H1 (cell line): ENCODE measurements around the gene UBR2. TPM values are rescaled to one million over a fixed set of nuclear protein-coding genes. Genes with fewer than 3 reads are reported as not detected.

ENCODE experiments used
- CTCF ChIA-PET: fragments of 300-600 bp; sonication (Branson Sonifier 250); formaldehyde crosslinking; loops from one replicate; lab custom pipeline; 2021; ENCODE audit not compliant: partially characterized antibody; lab: Charles Lee
- POLR2A ChIA-PET: fragments of 300-600 bp; sonication (Branson Sonifier 250); formaldehyde crosslinking; loops from one replicate; lab custom pipeline; 2021; ENCODE audit warnings: inconsistent platforms; ENCODE audit not compliant: partially characterized antibody; lab: Charles Lee
- DNase-seq, 2 experiments: peaks; one replicate each; pipeline versions ENCODE4 v3.0.0 to v3.0.0-alpha.2; 2010 to 2022; ENCODE audit warnings: low spot score in 2 of 2, low read depth in 1 of 2, mixed read lengths in 1 of 2
- FAIRE-seq: peaks from 2 replicates; lab custom pipeline; 2011; peaks lifted over from hg19 to GRCh38; lab: Jason Lieb, UNC
- H2AFZ ChIP-seq: 2 replicates; pipeline ENCODE4 v1.8.1; 2012; ENCODE audit warnings: low read length, inconsistent platforms
- H2AK5ac ChIP-seq: 2 replicates; pipeline ENCODE4 v1.6.1; 2013; ENCODE audit warnings: low read depth, low read length
- H2BK120ac ChIP-seq: replicated peaks from 2 replicates; pipeline ENCODE3; 2013; ENCODE audit warnings: low read depth, low read length, inconsistent platforms
- H2BK12ac ChIP-seq: 2 replicates; pipeline ENCODE4 v1.6.1; 2013; ENCODE audit warnings: low read depth, low read length
- H2BK15ac ChIP-seq: 2 replicates; pipeline ENCODE4 v1.6.1; 2013; ENCODE audit warnings: low read length
- H2BK20ac ChIP-seq: 2 replicates; pipeline ENCODE4 v1.6.1; 2013; ENCODE audit warnings: low read length
- H2BK5ac ChIP-seq: 2 replicates; pipeline ENCODE4 v1.6.1; 2013; ENCODE audit warnings: low read depth, low read length
- H3K14ac ChIP-seq: 2 replicates; pipeline ENCODE4 v1.6.1; 2013; ENCODE audit warnings: inconsistent platforms; ENCODE audit not compliant: insufficient read length
- H3K18ac ChIP-seq: 2 replicates; pipeline ENCODE4 v1.6.1; 2013; ENCODE audit warnings: low read length; ENCODE audit errors: extremely low read depth
- H3K23ac ChIP-seq: 2 replicates; pipeline ENCODE4 v1.6.1; 2013; ENCODE audit warnings: inconsistent platforms; ENCODE audit not compliant: insufficient read length
- H3K23me2 ChIP-seq: 2 replicates; pipeline ENCODE4 v1.6.1; 2013; ENCODE audit warnings: low read depth, low read length
- H3K27ac ChIP-seq: 2 replicates; pipeline ENCODE4 v1.6.1; 2011; ENCODE audit warnings: low read depth, low read length, inconsistent platforms
- H3K27me3 ChIP-seq, 4 experiments: replicated peaks in 1 of 4; 1 replicate in 1 of 4; 2 replicates in 3 of 4; pipeline versions ENCODE4 v1.6.1 to v1.8.1; 2011 to 2013; ENCODE audit warnings: low read length in 3 of 4, mild to moderate bottlenecking in 3 of 4, inconsistent platforms in 2 of 4, mixed read lengths in 2 of 4, moderate library complexity in 1 of 4; ENCODE audit not compliant: control insufficient read depth in 3 of 4, insufficient read depth in 3 of 4; ENCODE audit errors: extremely low read depth in 1 of 4
- H3K36me3 ChIP-seq, 4 experiments: 2 replicates each; pipeline versions ENCODE4 v1.6.1 to v1.8.1; 2011 to 2013; ENCODE audit warnings: mild to moderate bottlenecking in 4 of 4, low read length in 3 of 4, moderate library complexity in 2 of 4, control low read depth in 1 of 4, inconsistent platforms in 1 of 4; ENCODE audit not compliant: insufficient read depth in 4 of 4, control insufficient read depth in 2 of 4
- H3K4ac ChIP-seq: replicated peaks from 2 replicates; pipeline ENCODE3; 2013; ENCODE audit warnings: low read length, low read depth, mixed read lengths, inconsistent platforms; ENCODE audit not compliant: insufficient read length
- H3K4me1 ChIP-seq, 4 experiments: replicated peaks in 1 of 4; 1 replicate in 1 of 4; 2 replicates in 3 of 4; pipeline versions ENCODE4 v1.6.1 to v1.8.1; 2011 to 2013; ENCODE audit warnings: low read length in 3 of 4, inconsistent platforms in 2 of 4, mixed read lengths in 1 of 4; ENCODE audit not compliant: insufficient read depth in 4 of 4, control insufficient read depth in 3 of 4
- H3K4me2 ChIP-seq, 2 experiments: 2 replicates each; pipeline versions ENCODE4 v1.6.1 to v1.8.1; 2011 to 2013; ENCODE audit warnings: low read depth in 2 of 2, low read length in 2 of 2, control low read depth in 1 of 2, inconsistent platforms in 1 of 2, mild to moderate bottlenecking in 1 of 2; ENCODE audit not compliant: insufficient read depth in 1 of 2
- H3K4me3 ChIP-seq, 4 experiments: fragments of 200-600, 300-600 bp in 1 of 4; sonication (generic), shearing (Covaris generic), sonication (Bioruptor Twin) in 1 of 4; 2 replicates each; pipeline versions ENCODE4 v1.5.1 to v1.8.1; 2011 to 2016; ENCODE audit warnings: low read length in 4 of 4, low read depth in 3 of 4, control low read depth in 2 of 4, inconsistent platforms in 2 of 4, mild to moderate bottlenecking in 2 of 4, mixed read lengths in 1 of 4, moderate library complexity in 1 of 4; ENCODE audit not compliant: insufficient read depth in 2 of 4; ENCODE audit errors: extremely low read depth in 1 of 4
- H3K56ac ChIP-seq: replicated peaks from 2 replicates; pipeline ENCODE3; 2013; ENCODE audit warnings: low read depth, mild to moderate bottlenecking, mixed read lengths, low read length, inconsistent platforms; ENCODE audit not compliant: insufficient read length
- H3K79me1 ChIP-seq: 2 replicates; pipeline ENCODE4 v1.6.1; 2013; ENCODE audit warnings: low read depth, low read length, control low read depth
- H3K79me2 ChIP-seq, 2 experiments: 2 replicates each; pipeline versions ENCODE4 v1.6.1 to v1.8.1; 2012 to 2013; ENCODE audit warnings: low read length in 2 of 2, mild to moderate bottlenecking in 2 of 2, inconsistent platforms in 1 of 2; ENCODE audit not compliant: insufficient read depth in 2 of 2, control insufficient read depth in 1 of 2
- H3K9ac ChIP-seq, 4 experiments: replicated peaks in 1 of 4; 1 replicate in 1 of 4; 2 replicates in 3 of 4; pipeline versions ENCODE4 v1.6.1 to v1.8.1; 2011 to 2013; ENCODE audit warnings: low read depth in 3 of 4, low read length in 3 of 4, control low read depth in 2 of 4, mild to moderate bottlenecking in 2 of 4, moderate library complexity in 2 of 4, inconsistent platforms in 1 of 4; ENCODE audit errors: extremely low read depth in 1 of 4
- H3K9me3 ChIP-seq, 2 experiments: 2 replicates each; pipeline versions ENCODE4 v1.6.1 to v1.8.1; 2012 to 2013; ENCODE audit warnings: mild to moderate bottlenecking in 2 of 2, moderate library complexity in 2 of 2, control low read depth in 1 of 2, inconsistent platforms in 1 of 2, low read depth in 1 of 2, low read length in 1 of 2, mixed read lengths in 1 of 2; ENCODE audit not compliant: insufficient read depth in 2 of 2
- H4K20me1 ChIP-seq, 2 experiments: replicated peaks in 1 of 2; 2 replicates each; pipeline versions ENCODE3 to v1.8.1; 2011 to 2013; ENCODE audit warnings: inconsistent platforms in 2 of 2, low read length in 2 of 2, mild to moderate bottlenecking in 1 of 2; ENCODE audit not compliant: insufficient read depth in 2 of 2, control insufficient read depth in 1 of 2
- H4K5ac ChIP-seq: 2 replicates; pipeline ENCODE4 v1.6.1; 2013; ENCODE audit warnings: low read length, low read depth, mixed read lengths, inconsistent platforms; ENCODE audit not compliant: insufficient read length
- H4K8ac ChIP-seq: 2 replicates; pipeline ENCODE4 v1.8.0; 2013; ENCODE audit warnings: mild to moderate bottlenecking, moderate library complexity, low read length, inconsistent platforms; ENCODE audit not compliant: insufficient read depth; ENCODE audit errors: extremely low read depth
- H4K91ac ChIP-seq: replicated peaks from 2 replicates; pipeline ENCODE3; 2013; ENCODE audit warnings: low read length, mixed read lengths, inconsistent platforms; ENCODE audit not compliant: insufficient read length
- ATF3 ChIP-seq: IDR thresholded peaks from 2 replicates; pipeline ENCODE4 v1.6.1; 2011; ENCODE audit warnings: low read depth, mild to moderate bottlenecking, low read length; ENCODE audit not compliant: insufficient read depth
- CBX8 ChIP-seq: fragments of 300-800, 300-1000 bp; sonication (generic); IDR thresholded peaks from 2 replicates; pipeline ENCODE4 v1.7.1; 2016; ENCODE audit warnings: low read depth, low read length, borderline replicate concordance
- CTCF ChIP-seq, 3 experiments: IDR thresholded peaks; 1 replicate in 2 of 3; 2 replicates in 1 of 3; pipeline versions ENCODE4 v1.5.1 to v1.6.1; 2011; ENCODE audit warnings: low read length in 3 of 3, mild to moderate bottlenecking in 3 of 3, inconsistent platforms in 2 of 3, low read depth in 1 of 3, moderate library complexity in 1 of 3; ENCODE audit not compliant: insufficient read depth in 1 of 3; ENCODE audit errors: control extremely low read depth in 1 of 3
- HDAC2 ChIP-seq, 2 experiments: fragments of 300-600 bp in 1 of 2; sonication (generic) in 1 of 2; IDR thresholded peaks; 2 replicates each; pipeline ENCODE4 v1.6.1; 2011 to 2012; ENCODE audit warnings: low read depth in 2 of 2, low read length in 2 of 2, mild to moderate bottlenecking in 2 of 2, moderate library complexity in 2 of 2, borderline replicate concordance in 1 of 2, inconsistent platforms in 1 of 2
- HDAC6 ChIP-seq: IDR thresholded peaks from one replicate; pipeline ENCODE4 v1.7.1; 2012; ENCODE audit warnings: low read depth, mild to moderate bottlenecking, inconsistent platforms, low read length, moderate library complexity
- JUN ChIP-seq: IDR thresholded peaks from 2 replicates; pipeline ENCODE4 v1.6.1; 2011; ENCODE audit warnings: low read depth, mild to moderate bottlenecking, improper control_type of control experiment, low read length
- NANOG ChIP-seq: IDR thresholded peaks from 2 replicates; pipeline ENCODE4 v1.6.1; 2011; ENCODE audit warnings: low read length, low read depth, mild to moderate bottlenecking, inconsistent platforms; ENCODE audit not compliant: insufficient read depth, poor library complexity, severe bottlenecking
- SIRT6 ChIP-seq: IDR thresholded peaks from one replicate; pipeline ENCODE4 v1.7.1; 2012; ENCODE audit warnings: low read length, inconsistent platforms
- SUZ12 ChIP-seq: fragments of 200-600 bp; sonication (generic); IDR thresholded peaks from 2 replicates; pipeline ENCODE4 v1.6.1; 2012; ENCODE audit warnings: mild to moderate bottlenecking, inconsistent platforms, low read length, moderate library complexity, mixed read lengths
- WGBS, 2 experiments: shearing (Covaris generic) in 1 of 2; methylation state at CpG; one replicate each; pipeline versions ENCODE4 v1.1.6 to v1.1.7; 2013 to 2015; ENCODE audit warnings: low lambda C conversion rate in 2 of 2, mixed read lengths in 2 of 2, inconsistent platforms in 1 of 2, low coverage in 1 of 2, missing lambda C conversion rate in 1 of 2; ENCODE audit not compliant: insufficient replicate concordance in 2 of 2, insufficient coverage in 1 of 2, insufficient read length in 1 of 2; ENCODE audit errors: extremely low coverage in 1 of 2, missing lambda C conversion rate in 1 of 2; 5-methylcytosine and 5-hydroxymethylcytosine counted together
- polyA plus RNA-seq, 7 experiments: library from polyadenylated mRNA; depleted of rRNA in 3 of 7; stranded (reverse) in 5 of 7; unstranded in 2 of 7; fragments of >200 nt in 5 of 7; fragments of 200-250 nt in 2 of 7; gene quantifications; 1 replicate in 5 of 7; 2 replicates in 1 of 7; 4 replicates in 1 of 7; pipeline versions ENCODE4 v1.2.1 to v1.2.3, GENCODE V29; 2011 to 2013; ENCODE audit warnings: missing spikeins in 2 of 7, mixed read lengths in 2 of 7
- total RNA-seq: library from RNA; stranded (reverse); fragmentation: NEBNext Ultra II Directional; extraction: Animal tissue kit (Norgen Biotek cat#: 25700); gene quantifications from 2 replicates; pipeline ENCODE4 v1.2.1, GENCODE V29; 2021
- TF ChIP-seq, protein P1 (sequence below): IDR thresholded peaks from 2 replicates; pipeline ENCODE4 v1.6.1; 2012; ENCODE audit warnings: inconsistent platforms

Gene UBR2
- total and polyA plus RNA-seq, 2 of the 8 experiments (the other 6 are each of a cell fraction or from before 2014, with no cell fraction given): 6.5 to 19.5 TPM

DNA sequence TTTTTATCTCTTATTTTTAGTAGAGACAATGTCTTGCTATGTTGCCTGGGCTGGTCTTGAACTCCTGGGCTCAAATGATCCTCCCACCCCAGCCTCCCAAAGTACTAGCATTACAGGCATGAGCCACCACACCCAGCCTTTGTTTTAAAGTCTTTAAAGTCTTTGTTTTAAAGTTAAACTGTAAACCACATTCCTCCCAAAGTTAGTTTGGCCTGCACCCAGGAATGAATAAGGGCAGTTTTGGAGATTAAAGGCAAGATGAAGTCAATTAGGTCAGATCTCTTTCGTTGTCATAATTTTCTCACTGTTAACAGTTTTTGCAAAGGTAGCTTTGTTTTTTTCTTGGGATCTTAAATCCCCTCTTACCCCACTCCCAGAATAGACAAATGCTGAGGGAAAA is 63.8 kb downstream of the UBR2 start:
- no peak overlapping the region for H3K56ac ChIP-seq
- H3K9me3 ChIP-seq: no peaks in the 10 kb centered on the region
- no peak for FAIRE-seq
- no peak overlapping the region for H2BK120ac ChIP-seq
- H3K27me3 ChIP-seq: no peaks in the 10 kb centered on the region
- H3K4me2 ChIP-seq: no peak overlapping the region
- H4K20me1 ChIP-seq: no peaks in the 10 kb centered on the region
- no peak overlapping the region for H3K18ac ChIP-seq
- H2AFZ ChIP-seq: no peak overlapping the region
- ChIA-PET CTCF (no interaction called here), POLR2A (interaction anchor here (1.6 kb wide), 1 partner anchor 252 kb away, joined by 3 read pairs; the partner anchor contains the start of gene RPL7L1)
- H4K8ac ChIP-seq: no peak overlapping the region
- H3K27ac ChIP-seq: no peak overlapping the region
- H2BK5ac ChIP-seq: no peak overlapping the region
- H2BK15ac ChIP-seq: no peak overlapping the region
- no peaks in the 10 kb centered on the region for H3K23me2 ChIP-seq
- H3K14ac ChIP-seq: no peak overlapping the region
- H3K23ac ChIP-seq: no peak overlapping the region
- no peak for DNase-seq
- peaks cover 0 to 4% (median 0%) of the 10 kb centered on the region in 4 experiments; a peak in 2 of 8 replicates for H3K36me3 ChIP-seq
- H2AK5ac ChIP-seq: no peak overlapping the region
- H2BK20ac ChIP-seq: no peak overlapping the region
- H3K4me1 ChIP-seq: no peaks in the 10 kb centered on the region
- H3K9ac ChIP-seq: no peak overlapping the region
- H3K4ac ChIP-seq: no peak overlapping the region
- H3K79me1 ChIP-seq: no peaks in the 10 kb centered on the region
- H4K91ac ChIP-seq: no peak overlapping the region
- H4K5ac ChIP-seq: no peak overlapping the region
- no peaks in the 10 kb centered on the region for H3K79me2 ChIP-seq
- no peak overlapping the region for H3K4me3 ChIP-seq
- H2BK12ac ChIP-seq: no peak overlapping the region
- WGBS, 2 experiments: 100% methylated on average over 1 of the region's 1 CpG; no CpG with 5 or more reads in 1 of the 2 experiments
- TF ChIP-seq JUN (no peak), ATF3 (no peak), SIRT6 (no peak), HDAC2 (IDR thresholded peaks at IDR 0.05; ENCODE audit: borderline replicate concordance in 1 of 2, low read depth in 2 of 2, low read length in 2 of 2) (no peak), HDAC6 (no peak), NANOG (no peak), CTCF (IDR thresholded peaks at IDR 0.05; ENCODE audit: control extremely low read depth in 1 of 3, insufficient read depth in 1 of 3, low read depth in 1 of 3, low read length in 3 of 3) (no peak), SUZ12 (no peak), CBX8 (no peak)
- TF ChIP-seq, protein P1, sequence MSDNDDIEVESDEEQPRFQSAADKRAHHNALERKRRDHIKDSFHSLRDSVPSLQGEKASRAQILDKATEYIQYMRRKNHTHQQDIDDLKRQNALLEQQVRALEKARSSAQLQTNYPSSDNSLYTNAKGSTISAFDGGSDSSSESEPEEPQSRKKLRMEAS: no peak
